Bone marrow (tissue), 2 donors: Measurements from ENCODE around the gene TRIM68.

ENCODE experiments used
- DNase-seq, 2 donors: peaks; one replicate each; lab custom pipeline; 2025; lab: John Stamatoyannopoulos, UW

The TRIM68 gene, protein sequence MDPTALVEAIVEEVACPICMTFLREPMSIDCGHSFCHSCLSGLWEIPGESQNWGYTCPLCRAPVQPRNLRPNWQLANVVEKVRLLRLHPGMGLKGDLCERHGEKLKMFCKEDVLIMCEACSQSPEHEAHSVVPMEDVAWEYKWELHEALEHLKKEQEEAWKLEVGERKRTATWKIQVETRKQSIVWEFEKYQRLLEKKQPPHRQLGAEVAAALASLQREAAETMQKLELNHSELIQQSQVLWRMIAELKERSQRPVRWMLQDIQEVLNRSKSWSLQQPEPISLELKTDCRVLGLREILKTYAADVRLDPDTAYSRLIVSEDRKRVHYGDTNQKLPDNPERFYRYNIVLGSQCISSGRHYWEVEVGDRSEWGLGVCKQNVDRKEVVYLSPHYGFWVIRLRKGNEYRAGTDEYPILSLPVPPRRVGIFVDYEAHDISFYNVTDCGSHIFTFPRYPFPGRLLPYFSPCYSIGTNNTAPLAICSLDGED

DNA sequence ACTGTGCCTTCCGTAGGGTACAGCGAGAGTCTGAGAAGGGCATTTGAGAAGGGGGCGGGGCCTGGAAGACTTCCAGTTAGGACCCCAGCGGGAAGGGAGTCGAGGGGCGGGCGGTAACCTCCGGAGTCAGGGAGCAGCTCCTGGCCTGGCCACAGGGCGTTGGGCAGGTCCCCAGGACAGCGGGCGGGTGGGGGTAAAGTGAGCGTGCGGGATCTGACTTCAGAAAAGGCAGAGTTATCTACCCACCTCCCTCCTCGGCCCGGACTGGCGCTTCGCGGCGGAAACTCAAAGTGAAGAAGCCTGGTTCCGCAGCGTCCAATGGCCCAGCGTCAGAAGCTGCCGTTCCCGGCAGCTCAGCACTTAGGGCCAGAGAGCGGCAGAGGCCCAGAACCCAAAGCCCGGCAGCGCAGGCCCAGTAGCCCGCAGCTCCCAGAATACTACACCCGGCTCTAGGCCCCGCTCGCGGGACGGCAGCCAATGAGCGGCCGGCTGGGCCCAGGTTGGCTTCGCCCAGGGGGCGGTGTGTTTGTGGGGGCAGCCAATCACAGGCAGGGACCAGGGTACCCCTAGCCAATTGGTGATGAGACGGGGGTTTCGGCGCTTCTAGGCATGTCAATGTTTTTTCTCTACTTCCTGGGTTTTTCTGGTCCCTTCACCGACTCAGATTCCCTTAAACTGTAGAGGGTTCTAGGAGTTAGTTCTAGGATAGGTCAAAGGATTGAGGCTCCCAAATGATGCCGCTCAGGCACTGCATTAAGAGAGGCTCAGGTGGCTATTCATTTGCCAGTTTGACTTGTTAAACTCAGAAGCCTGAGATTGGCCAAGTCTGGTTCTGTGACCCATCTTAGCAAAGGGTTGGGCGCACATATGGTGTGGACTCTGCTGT is at the start of gene TRIM68:
TRIM68 (minus strand) TSS at position 451 of the 886 bp plus-strand sequence. CDS start 2,727 bp downstream, outside the sequence.
- peak; percentile 86 to 94 for DNase-seq

DNA sequence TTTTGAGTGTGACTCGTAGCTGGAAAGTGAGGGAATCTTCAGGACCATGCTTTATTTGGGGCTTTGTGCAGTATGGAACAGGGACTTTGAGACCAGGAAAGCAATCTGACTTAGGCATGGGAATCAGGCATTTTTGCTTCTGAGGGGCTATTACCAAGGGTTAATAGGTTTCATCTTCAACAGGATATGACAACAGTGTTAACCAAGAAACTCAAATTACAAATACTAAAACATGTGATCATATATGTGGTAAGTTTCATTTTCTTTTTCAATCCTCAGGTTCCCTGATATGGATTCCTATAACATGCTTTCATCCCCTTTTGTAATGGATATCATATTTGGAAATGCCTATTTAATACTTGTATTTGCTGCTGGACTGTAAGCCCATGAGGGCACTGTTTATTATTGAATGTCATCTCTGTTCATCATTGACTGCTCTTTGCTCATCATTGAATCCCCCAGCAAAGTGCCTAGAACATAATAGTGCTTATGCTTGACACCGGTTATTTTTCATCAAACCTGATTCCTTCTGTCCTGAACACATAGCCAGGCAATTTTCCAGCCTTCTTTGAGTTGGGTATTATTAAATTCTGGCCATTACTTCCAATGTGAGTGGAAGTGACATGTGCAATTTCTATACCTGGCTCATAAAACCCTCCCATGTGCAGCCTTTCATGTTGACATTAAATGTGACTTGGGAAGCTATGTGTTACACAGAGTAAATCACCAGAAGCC is 46.8 kb upstream of the TRIM68 start:
- no peak for DNase-seq

DNA sequence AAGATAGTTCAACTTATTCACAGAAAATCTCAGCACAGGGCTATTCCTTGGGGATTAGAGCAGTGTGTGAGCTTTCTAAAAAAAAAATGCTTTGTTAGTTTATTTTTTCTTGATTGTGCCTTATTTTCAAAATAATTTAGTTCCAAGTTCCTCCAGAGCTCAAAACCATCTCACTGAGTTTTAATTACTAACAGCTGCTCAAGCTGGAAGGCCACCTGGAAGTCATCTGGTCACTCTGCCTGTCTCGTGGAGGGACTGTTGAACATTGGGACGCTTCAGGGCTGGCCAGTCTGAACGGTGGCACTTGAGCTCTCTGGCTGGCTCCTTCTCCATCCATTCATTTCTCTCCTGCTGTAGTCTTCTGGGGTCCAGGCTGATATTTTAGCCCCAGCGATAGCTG is 39.7 kb upstream of the TRIM68 start:
- DNase-seq = no peak

DNA sequence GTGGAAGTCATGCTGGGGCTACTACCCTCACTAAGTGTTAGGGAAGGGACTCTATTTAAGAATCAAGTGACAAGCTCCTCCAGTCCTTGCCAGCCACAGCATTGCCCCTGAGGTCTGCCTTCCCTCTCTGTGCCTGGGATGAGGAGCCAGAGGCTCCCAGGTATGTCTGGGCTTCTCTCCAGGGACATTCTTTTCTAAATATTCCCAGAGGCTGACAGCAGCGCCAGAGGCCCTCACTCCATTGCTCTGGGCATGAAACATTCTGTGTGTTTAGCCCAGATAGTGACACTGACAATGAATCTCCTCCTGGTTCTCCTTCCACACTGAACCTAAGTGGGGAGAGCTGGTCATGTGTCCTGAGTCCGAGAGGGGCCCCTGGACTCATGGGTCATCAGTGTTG is 37.9 kb upstream of the TRIM68 start:
- DNase-seq = no peak

DNA sequence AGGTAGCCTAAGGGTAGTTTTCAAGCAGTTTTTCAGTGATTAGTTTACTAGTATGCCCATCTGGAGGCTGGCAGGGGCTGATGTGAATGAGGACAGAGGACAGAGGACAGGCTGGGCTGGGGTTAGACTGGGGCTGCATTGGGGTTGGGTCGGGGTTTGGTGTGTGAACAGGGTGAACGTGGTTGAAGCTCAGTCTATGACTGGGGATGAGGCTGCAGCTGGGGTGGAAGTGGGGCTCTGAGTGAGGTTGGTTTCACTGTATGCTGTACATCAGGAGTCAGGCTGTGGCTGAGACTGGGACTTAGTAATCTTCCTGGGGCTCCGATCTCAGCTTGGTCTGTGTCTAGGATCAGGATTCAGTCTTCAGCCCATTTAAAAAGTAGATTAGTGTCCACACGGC is 36.2 kb upstream of the TRIM68 start:
- no peak for DNase-seq

DNA sequence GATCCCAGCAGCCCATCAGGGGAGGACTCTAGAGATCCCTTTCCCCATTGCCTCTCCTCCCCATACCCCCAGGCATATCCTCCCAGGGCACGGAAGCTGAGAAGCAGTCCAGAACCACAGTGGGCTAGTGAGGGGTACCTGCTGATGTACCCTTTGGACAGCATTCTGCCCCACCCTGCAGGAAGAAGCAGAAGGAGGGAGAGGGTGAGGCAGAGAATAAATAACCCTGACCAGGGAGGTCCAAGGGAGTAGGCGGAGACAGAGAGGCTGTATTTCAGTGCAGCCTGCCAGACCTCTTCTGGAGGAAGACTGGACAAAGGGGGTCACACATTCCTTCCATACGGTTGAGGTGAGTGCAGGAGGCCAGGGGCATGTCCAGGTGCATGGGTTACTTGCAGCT is 35.7 kb upstream of the TRIM68 start, which contains the start of gene OR51E1:
OR51E1 (plus strand) TSS at position 301 of the 400 bp plus-strand sequence. CDS start 8,545 bp downstream, outside the sequence.
- DNase-seq = no peak

DNA sequence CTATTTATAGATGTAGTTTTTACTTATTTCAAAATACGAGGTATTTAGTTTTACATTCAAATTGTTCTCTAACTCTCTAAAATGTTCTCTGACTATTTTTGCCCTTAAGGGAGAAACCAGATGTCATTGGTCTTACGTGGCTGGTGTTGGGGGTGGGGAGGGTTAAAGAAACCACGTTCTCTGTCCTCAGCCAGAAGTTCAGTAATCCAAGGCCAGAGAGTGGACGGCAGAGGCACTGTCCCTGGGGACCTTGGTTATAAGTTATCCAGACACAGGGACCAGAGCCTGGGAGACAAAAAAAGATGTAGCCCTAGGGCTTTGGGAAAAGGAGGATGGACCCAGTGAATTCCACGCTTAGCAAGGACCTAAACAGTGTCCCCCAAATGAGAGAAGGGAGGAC is 35.0 kb upstream of the TRIM68 start:
- no peak for DNase-seq

DNA sequence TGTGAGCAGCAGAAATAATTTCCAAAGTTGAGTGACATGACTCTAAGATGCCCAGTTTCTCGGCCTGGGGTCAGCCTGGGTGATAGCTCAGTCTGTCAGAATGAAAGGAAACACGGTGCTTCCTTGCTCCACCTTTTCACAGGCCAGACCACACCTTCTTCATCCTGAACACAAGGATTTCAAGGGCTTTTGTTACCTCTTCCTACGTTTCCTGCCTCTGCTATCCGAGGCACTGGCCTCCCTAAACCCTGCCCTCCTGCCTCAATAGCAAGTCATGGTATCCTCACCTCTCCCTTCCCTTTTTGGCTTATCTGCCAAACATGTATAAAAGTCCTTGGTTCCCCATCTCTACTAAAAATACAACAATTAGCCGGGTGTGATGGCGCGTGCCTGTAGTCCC is 34.0 kb upstream of the TRIM68 start:
- DNase-seq = no peak

DNA sequence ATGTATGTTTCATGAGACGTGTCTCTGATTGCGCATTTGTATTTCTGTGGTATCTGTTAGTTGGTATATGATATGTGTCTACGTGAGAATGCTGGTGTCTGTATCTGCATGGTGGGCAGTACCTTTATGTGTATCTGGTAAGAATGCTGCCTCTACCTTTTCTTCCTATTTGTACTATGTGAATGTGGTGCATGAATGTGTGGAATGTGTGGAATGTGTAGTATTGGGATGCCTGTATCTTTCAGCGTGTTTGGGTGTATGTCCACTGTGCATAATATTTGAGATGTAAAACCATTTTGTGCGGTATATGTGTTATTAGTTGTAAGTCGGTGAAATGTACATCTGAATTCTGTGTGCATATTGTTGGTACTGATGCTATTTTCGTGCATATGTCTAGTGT is 33.5 kb upstream of the TRIM68 start:
- no peak for DNase-seq

DNA sequence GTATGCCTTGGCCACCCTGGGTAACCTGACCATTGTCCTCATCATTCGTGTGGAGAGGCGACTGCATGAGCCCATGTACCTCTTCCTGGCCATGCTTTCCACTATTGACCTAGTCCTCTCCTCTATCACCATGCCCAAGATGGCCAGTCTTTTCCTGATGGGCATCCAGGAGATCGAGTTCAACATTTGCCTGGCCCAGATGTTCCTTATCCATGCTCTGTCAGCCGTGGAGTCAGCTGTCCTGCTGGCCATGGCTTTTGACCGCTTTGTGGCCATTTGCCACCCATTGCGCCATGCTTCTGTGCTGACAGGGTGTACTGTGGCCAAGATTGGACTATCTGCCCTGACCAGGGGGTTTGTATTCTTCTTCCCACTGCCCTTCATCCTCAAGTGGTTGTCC is 31.9 kb upstream of the TRIM68 start:
- DNase-seq = no peak

DNA sequence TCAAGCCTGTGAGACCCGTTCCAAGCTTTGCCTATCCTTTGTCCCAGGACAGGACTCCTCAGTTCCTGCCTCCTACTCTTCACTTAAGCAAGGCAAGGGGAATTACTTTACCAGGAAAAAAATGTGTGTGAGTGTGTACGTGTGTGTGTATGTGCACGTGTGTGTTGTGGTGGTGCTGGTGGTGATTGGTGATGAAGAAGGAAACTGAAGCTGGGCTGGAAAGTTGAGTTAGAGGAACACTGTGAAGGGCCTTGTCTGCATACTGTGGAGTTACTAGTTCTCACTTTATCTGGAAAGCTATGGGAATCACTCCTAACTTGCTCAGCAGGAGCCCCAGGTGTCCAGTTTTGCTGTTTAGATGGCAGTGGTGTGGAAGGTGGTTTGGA is 29.6 kb upstream of the TRIM68 start:
- no peak for DNase-seq

DNA sequence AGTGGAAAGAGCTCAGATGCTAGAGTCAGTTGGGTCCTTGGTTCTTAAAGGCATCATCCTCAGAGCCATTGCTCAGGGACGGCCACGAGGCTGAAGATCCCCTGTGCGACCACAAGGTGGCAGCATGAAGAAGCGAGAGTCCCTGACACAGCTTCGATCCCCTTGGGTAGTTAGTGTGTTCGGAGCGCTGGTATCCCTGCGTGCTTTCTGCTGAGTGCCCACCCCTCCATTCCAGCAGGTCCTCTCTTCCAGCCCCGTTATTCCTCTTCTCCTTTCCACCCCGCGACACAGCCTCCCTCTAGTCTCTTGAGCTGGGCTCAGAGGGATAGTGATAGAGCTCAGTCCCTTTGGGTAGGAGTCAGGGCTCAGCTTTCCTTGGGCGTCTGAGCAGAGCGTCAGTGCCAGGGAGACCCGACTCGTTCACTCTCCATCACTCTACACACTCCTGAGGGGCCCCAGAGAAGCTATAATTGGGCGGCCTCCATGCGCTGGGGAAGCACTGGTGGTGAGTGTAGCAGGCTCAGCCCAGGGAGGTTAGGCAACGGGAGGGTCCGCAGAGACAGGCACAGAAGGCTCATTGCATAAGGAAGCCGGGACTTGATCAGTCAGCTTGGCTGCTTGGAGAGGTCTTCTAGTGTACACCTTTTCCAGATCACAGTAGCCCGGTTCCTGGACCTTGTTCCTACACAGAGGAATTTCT is 29.1 kb upstream of the TRIM68 start, which contains the start of gene OR51D1:
OR51D1 (plus strand) TSS at position 516 of the 700 bp plus-strand sequence. CDS start 2,314 bp downstream, outside the sequence.
- peak; percentile 4 to 21 for DNase-seq

DNA sequence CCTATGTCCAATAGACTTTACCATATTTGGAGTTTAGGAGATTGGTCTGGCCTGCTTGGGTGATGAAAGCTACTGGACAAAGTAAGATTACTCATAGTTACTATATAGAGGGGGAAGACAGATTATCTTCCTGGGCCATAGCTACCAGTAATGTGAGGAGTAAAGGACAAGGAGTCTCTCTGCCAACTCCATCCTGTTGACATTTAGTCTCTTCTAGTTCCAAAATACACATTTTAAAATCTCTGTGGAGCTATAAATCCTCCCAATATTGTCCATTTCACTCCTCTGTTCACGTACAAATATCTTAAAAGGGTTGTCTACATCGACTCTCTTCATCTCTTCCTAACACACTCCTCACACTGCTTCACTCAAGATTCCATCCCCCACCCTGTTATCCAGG is 28.1 kb upstream of the TRIM68 start:
- DNase-seq = no peak

DNA sequence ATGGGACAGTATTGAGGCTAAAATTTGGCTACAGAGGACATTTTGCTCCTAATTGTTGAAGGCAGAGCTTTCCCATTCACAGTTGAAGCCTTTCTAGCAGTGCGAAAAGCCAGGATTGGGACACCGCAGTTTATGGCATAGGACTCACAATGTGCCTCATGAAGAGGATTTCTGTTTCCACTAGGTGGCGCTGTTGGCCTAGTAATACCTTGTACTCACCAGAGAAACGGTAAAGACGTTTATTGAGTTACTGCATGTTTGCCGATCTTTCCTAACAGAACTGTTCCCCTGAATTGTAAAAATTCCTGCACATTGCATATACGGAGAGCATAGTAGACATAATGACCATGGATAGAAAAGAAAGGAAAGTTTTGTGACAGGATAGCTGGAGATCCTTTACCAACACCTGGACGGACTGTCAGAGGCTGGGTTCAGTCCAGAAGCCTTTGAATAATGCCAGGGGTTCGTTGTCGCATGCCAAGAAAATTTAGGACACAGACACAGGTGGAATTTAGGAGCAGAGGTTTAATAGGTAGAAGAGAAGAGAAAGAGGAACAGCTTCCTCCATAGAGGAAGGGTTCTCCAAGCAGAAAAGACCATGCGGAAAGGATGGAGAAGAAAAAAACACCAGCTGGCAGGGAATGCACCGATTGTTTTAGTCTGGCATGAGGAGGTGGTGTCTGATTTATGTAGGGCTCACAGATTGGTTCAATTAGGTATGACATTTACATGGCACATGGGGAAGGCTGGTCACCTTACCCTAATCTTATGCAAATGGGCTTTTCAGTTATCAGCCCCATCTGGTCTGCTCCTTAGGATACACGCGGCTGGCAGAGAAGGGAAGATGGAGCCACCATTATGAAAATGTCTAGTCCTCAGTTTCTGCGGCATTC is 18.4 kb upstream of the TRIM68 start:
- peak in 1 of 2 donors; percentile 42 for DNase-seq

DNA sequence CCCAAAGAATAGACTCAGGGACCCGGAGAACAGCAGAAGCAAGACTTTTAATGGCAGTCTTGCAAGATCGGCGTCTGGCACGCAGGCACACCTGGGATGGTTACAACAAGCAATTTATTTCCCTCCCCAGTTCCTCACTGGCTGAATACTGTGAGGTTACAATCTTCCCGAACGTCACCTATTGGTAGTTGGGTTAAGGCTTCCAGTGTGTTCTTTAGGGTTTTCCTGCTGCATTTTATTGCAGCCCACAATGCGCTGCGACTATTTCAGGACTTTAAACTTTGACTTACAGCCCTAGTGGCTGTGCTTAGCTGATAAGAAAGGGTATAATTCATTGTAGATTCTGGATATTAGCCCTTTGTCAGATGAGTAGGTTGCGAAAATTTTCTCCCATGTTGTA is 11.5 kb upstream of the TRIM68 start:
- DNase-seq = no peak

DNA sequence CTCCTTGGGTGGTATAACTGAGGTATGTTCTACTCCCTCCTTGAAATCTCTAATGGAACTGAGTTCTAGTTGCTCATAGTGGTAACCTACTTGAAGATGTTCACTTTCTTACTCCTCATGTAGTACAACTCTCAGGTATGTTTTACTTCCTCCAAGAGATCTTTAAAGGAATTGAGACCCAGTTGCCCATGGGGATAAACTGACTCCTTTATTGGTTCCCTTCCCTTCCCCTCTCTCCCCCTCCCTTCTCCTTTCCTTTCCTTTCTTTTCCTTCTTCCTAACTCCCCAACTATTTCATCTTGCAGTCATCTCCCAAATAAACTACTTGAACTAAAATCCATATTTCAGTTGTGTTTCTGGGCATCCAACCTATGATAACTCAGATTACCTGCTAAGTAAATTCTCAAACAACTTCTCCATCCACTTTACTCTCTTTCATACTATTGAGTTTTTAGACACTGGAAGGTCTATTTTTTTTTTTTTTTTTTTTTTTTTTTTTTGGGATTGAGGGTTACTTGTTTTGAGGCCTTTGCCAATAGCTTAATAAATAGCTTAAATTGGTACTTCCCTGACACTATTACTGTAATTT is 7.9 kb upstream of the TRIM68 start:
- DNase-seq = no peak

DNA sequence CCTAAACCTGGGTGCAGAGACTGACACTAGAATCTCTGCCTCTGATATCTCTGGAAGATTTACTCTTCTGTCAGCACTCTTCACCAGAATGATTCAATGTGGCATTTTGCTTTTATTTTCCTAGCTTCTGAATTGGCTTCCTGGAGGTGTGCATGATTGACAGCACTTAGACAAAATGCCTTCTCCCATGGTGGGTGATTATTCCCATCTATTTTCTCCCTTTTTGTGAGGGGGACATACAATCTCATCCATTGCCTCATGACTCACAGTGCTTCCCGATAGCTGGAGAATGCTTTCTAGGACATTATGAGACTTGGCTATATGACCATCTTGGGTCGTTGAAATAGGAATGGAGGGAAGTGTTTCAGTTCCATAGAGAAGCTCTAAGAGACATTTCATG is 4.0 kb upstream of the TRIM68 start:
- DNase-seq = no peak

DNA sequence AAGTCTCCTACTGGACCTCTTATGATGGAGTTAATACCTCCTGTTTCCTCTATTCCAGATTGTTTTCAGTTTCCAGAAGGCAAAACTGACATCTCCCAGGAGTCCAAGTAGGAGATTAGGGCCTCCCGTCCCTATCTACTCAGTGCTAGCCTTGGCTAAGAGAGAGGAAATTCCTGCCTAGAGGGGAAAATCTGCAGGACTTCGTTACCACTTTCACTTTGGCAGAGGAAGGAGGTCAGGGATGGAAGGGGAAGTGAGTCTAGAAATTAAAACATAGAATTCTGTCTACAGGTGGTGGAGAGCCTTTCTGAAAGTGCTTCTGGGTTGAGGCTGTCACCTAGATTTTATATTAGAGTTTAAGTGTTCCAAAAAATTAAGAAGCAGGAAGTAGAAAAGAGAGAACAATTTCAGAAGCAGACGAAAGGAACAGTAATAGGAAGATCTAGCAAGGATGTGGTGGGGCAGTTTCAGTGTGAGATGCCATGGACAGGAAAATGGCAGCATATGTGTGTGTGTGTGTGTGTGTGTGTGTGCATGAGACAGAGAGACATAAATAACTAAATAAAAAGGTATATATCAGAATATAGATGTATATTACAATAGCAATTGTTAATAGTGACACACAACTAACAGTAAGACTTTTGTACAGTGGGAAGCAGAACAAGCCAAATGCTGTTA is 2.4 kb upstream of the TRIM68 start:
- peak in 1 of 2 donors; percentile 27 for DNase-seq

DNA sequence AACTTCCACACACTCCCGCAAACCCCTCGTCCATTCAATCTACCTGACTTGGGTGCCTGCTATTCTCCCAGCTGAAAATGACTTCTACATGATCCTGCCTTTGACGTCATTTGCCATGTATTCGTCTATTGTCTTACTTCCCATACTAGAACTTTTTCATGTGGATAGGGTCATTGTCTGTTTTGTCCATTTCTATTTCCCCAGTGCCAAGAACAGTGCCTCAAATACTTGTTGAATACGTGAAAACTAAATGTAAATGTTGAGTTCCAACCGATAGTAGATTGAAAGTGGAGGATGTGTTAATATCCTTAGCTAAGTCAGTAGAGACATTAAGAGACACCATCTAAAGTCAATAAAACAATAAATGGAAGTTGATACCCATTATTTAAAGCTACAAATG is 935 bp downstream of the TRIM68 start:
- no peak for DNase-seq
